Stomach smooth muscle (tissue), 2 donors: ENCODE results near the gene OVOL2.

Experiments
- H3K27ac ChIP-seq: one replicate; pipeline ENCODE4 v1.7.0; 2013; ENCODE audit warnings: mild to moderate bottlenecking, low read length, inconsistent platforms
- H3K27me3 ChIP-seq, 2 donors: one replicate each; pipeline ENCODE4 v1.7.0; 2013; ENCODE audit warnings: low read length in 2 of 2; ENCODE audit not compliant: insufficient read depth in 2 of 2, control insufficient read depth in 1 of 2
- H3K36me3 ChIP-seq, 2 donors: one replicate each; pipeline ENCODE4 v1.7.0; 2013; ENCODE audit warnings: low read length in 2 of 2; ENCODE audit not compliant: control insufficient read depth in 2 of 2, insufficient read depth in 2 of 2
- H3K4me1 ChIP-seq: one replicate; pipeline ENCODE4 v1.7.0; 2013; ENCODE audit warnings: low read length; ENCODE audit not compliant: control insufficient read depth, insufficient read depth
- H3K4me3 ChIP-seq, 2 donors: one replicate each; pipeline ENCODE4 v1.7.0; 2013; ENCODE audit warnings: low read length in 2 of 2
- H3K9ac ChIP-seq, 2 donors: one replicate each; pipeline ENCODE4 v1.7.0; 2013; ENCODE audit warnings: low read length in 2 of 2, mild to moderate bottlenecking in 1 of 2
- H3K9me3 ChIP-seq, 2 donors: one replicate each; pipeline ENCODE4 v1.7.0; 2013; ENCODE audit warnings: low read length in 2 of 2; ENCODE audit not compliant: control insufficient read depth in 2 of 2
- donor health status: healthy.
- donor health status: Pancreatic carcinoma.

The OVOL2 gene

DNA sequence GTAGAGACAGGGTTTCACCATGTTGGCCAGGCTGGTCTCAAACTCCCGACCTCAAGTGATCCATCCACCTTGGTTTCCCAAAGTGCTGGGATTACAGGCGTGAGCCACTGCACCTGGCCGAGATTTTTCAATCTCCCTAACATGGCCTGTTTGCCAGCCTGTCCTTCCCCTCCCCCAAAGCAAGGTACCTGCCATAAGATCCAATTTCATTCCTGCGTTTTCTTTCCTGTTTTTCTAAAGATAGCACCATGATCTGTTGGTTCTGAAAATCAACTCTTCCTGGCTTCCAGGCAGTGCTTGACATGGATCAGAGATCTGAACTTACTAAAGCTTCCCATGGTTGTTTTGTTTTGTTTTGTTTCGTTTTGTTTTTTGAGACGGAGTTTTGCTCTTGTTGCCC is 81.4 kb downstream of the OVOL2 start:
- Histone ChIP-seq H3K4me3 (no peak overlapping the region), H3K27me3 (no peaks in the 10 kb centered on the region), H3K36me3 (peaks cover 0 to 3% of the 10 kb centered on the region in 2 donors), H3K9me3 (no peaks in the 10 kb centered on the region), H3K4me1 (peaks cover 5% of the 10 kb centered on the region), H3K9ac (no peak overlapping the region), H3K27ac (no peak overlapping the region)
